Nephron progenitor cell (in vitro differentiated cells): ENCODE results near the gene LAIR1.

ENCODE experiments used
- DNase-seq: peaks from one replicate; pipeline ENCODE4 v3.0.0; 2021
- H3K27ac Mint-ChIP-seq: 2 replicates; pipeline ENCODE4 v1.8.0; 2021; ENCODE audit warnings: mild to moderate bottlenecking, moderate library complexity, mixed read lengths
- H3K27me3 Mint-ChIP-seq: 2 replicates; pipeline ENCODE4 v1.8.0; 2021; ENCODE audit warnings: mild to moderate bottlenecking, low read depth, mixed read lengths; ENCODE audit not compliant: poor library complexity
- H3K36me3 Mint-ChIP-seq: 2 replicates; pipeline ENCODE4 v1.8.0; 2021; ENCODE audit warnings: low read depth, mixed read lengths
- H3K4me1 Mint-ChIP-seq: 2 replicates; pipeline ENCODE4 v1.8.0; 2021; ENCODE audit warnings: mixed read lengths
- H3K4me3 Mint-ChIP-seq: 2 replicates; pipeline ENCODE4 v1.8.0; 2021; ENCODE audit warnings: mild to moderate bottlenecking, moderate library complexity, mixed read lengths
- H3K9me3 Mint-ChIP-seq: 2 replicates; pipeline ENCODE4 v1.8.0; 2021; ENCODE audit warnings: mild to moderate bottlenecking, moderate library complexity, mixed read lengths
- TF ChIP-seq, protein P1 (sequence below): fragments of 200-600 bp; sonication (generic); IDR thresholded peaks from 2 replicates; pipeline ENCODE4 v1.5.0; 2021; ENCODE audit warnings: antibody characterized with exemption

LAIR1 gene

GRCh38 chr19:54393381-54393780 is 28.6 kb upstream of the LAIR1 start:
- Mint-ChIP-seq H3K27ac (peak overlapping the region; percentile 16), H3K4me3 (no peak overlapping the region), H3K9me3 (peaks cover 19% of the 10 kb centered on the region), H3K27me3 (peaks cover 36% of the 10 kb centered on the region), H3K4me1 (peaks cover 13% of the 10 kb centered on the region), H3K36me3 (no peaks in the 10 kb centered on the region)
- TF ChIP-seq, protein P1, sequence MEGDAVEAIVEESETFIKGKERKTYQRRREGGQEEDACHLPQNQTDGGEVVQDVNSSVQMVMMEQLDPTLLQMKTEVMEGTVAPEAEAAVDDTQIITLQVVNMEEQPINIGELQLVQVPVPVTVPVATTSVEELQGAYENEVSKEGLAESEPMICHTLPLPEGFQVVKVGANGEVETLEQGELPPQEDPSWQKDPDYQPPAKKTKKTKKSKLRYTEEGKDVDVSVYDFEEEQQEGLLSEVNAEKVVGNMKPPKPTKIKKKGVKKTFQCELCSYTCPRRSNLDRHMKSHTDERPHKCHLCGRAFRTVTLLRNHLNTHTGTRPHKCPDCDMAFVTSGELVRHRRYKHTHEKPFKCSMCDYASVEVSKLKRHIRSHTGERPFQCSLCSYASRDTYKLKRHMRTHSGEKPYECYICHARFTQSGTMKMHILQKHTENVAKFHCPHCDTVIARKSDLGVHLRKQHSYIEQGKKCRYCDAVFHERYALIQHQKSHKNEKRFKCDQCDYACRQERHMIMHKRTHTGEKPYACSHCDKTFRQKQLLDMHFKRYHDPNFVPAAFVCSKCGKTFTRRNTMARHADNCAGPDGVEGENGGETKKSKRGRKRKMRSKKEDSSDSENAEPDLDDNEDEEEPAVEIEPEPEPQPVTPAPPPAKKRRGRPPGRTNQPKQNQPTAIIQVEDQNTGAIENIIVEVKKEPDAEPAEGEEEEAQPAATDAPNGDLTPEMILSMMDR: no peak
- DNase-seq: no peak

GRCh38 chr19:54392105-54392504 is 27.4 kb upstream of the LAIR1 start:
- Mint-ChIP-seq H3K4me1 (peaks cover 13% of the 10 kb centered on the region), H3K9me3 (peaks cover 18% of the 10 kb centered on the region), H3K36me3 (no peaks in the 10 kb centered on the region), H3K4me3 (no peak overlapping the region), H3K27me3 (peaks cover 49% of the 10 kb centered on the region), H3K27ac (no peak overlapping the region)
- DNase-seq: no peak
- TF ChIP-seq, protein P1: no peak

- Mint-ChIP-seq H3K4me3 (no peak overlapping the region), H3K4me1 (peaks cover 13% of the 10 kb centered on the region), H3K36me3 (no peaks in the 10 kb centered on the region), H3K9me3 (peaks cover 17% of the 10 kb centered on the region), H3K27ac (no peak overlapping the region), H3K27me3 (peaks cover 51% of the 10 kb centered on the region)
- no peak for DNase-seq
- TF ChIP-seq, protein P1: no peak
Measured at GRCh38 chr19:54391589-54392061, 26.9 kb upstream of the LAIR1 start.

DNA sequence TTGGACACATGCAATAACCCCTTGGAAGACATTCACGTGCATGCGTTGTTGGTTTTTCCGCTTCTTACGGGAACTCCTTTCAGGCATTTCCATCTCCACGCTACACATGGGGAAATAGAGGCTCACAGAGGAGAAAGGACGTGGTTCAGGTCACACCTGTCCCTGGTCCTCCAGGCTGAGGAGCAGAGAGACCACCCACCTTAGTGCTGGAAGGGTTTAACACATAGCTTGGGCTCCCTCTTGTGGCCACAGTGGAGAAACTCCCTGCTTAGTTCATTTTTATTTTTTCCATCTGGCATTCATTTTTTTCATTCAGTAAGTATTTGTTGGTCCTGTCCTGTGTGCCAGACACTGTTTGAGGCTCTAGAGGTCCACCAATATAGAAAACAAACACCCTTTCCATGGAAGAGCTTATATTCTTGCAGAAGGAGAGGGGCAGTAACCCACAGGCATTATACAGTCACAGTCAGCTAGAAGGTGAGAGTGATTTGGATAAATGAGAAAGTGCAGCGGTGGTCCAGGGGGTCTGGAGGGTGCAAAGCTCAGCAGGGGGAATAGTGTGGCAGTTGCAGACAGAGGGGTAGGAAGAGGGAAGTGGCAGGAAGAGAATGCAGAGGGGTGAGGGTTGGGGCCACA is 26.3 kb upstream of the LAIR1 start:
- H3K4me3 Mint-ChIP-seq: no peak overlapping the region
- TF ChIP-seq, protein P1: peak; percentile 72
- no peak overlapping the region for H3K27ac Mint-ChIP-seq
- DNase-seq: peak; percentile 76
- peaks cover 12% of the 10 kb centered on the region for H3K9me3 Mint-ChIP-seq
- H3K27me3 Mint-ChIP-seq: peaks cover 50% of the 10 kb centered on the region
- peaks cover 13% of the 10 kb centered on the region for H3K4me1 Mint-ChIP-seq
- no peaks in the 10 kb centered on the region for H3K36me3 Mint-ChIP-seq

GRCh38 chr19:54389553-54389952 is 24.8 kb upstream of the LAIR1 start:
- peaks cover 18% of the 10 kb centered on the region for H3K9me3 Mint-ChIP-seq
- H3K36me3 Mint-ChIP-seq: no peaks in the 10 kb centered on the region
- no peak for DNase-seq
- peaks cover 59% of the 10 kb centered on the region for H3K27me3 Mint-ChIP-seq
- H3K4me1 Mint-ChIP-seq: peaks cover 13% of the 10 kb centered on the region
- TF ChIP-seq, protein P1: no peak
- no peak overlapping the region for H3K4me3 Mint-ChIP-seq
- H3K27ac Mint-ChIP-seq: no peak overlapping the region

- Mint-ChIP-seq H3K27ac (no peak overlapping the region), H3K4me1 (peaks cover 13% of the 10 kb centered on the region), H3K27me3 (peaks cover 64% of the 10 kb centered on the region), H3K4me3 (peak overlapping the region; percentile 56), H3K9me3 (peaks cover 18% of the 10 kb centered on the region), H3K36me3 (no peaks in the 10 kb centered on the region)
- DNase-seq: no peak
- TF ChIP-seq, protein P1: no peak
Measured at GRCh38 chr19:54388802-54389139, 24.0 kb upstream of the LAIR1 start.
